GM18502 (cell line): ENCODE measurements around the gene MED6.

Experiments used
- ATAC-seq: cut with Tn5 transposase; IDR thresholded peaks from one replicate; pipeline ENCODE4 v1.9.1; 2021; ENCODE audit warnings: mild to moderate bottlenecking; ENCODE audit not compliant: unreplicated experiment, poor library complexity

MED6 gene

DNA sequence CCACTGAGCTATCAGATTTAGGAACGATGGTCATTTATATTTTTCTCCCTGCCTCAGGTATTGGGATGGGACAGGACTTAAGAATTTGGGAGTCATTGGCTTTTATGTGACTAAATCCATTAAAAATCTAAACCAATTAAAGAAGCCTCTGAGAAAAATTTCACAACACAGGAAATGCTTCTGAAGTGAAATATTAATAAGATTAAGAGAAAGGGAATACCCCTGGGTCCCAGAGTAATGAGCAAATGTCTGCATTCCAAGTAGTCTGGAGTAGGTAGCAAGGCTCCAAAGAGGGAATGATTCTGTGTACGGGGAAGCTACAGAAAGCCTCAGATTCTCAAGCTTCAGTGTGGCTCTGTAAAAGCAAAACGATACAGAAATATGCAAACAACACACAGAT is 707 bp upstream of the MED6 start:
- ATAC-seq: no peak

- ATAC-seq: no peak
Measured at GRCh38 chr14:70599345-70599744, 1.1 kb downstream of the MED6 start.

GRCh38 chr14:70597731-70598130 is 2.7 kb downstream of the MED6 start:
- no peak for ATAC-seq

DNA sequence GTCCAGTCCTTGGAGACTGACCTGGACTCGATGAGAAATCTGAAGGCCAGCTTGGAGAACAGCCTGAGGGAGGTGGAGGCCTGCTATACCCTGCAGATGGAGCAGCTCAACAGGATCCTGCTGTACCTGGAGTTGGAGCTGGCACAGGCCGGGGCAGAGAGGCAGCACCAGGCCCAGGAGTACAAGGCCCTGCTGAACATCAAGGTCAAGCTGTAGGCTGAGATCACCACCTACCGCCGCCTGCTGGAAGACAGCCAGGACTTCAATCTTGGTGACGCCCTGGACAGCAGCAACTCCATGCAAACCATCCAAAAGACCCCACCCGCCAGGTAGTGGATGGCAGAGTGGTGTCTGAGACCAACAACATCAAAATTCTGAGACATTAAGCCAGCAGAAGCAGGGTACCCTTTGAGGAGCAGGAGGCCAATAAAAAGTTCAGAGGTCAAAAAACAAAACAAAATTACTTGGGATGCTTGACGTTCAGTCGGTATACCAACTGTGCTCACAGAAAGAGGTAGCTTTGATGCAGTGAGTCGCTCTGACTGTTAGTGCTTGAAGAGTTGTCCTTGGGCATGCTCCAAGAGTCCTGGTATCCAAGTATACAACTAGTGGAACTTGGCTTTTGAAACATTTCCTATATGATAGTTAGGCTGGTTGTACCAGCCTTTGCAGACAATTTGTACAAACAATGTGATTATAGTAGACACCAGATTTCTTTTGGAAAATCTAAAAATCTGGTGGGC is 4.8 kb downstream of the MED6 start:
- ATAC-seq: no peak

- ATAC-seq: no peak
Measured at GRCh38 chr14:70594461-70594860, 6.0 kb downstream of the MED6 start.

DNA sequence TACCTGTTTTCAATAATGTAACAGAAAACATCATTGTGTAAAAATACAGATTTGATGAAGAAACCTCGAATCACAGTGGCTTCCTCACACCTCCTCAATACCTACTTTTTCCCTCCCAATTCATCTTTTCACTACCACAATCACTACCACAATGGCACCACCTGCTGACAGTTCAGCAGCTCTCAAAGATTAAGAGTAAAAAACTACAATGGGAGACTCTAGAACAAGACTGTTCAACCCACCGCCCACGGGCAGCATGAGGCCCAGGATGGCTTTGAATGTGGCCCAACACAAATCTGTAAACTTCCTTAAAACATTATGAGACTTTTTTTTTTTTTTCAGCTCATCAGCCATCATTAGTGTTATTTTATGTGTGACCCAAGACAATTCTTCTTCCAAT is 15.2 kb downstream of the MED6 start:
- ATAC-seq: no peak

- no peak for ATAC-seq
Measured at GRCh38 chr14:70576891-70577290, 23.6 kb downstream of the MED6 start.

GRCh38 chr14:70573050-70573449 is 27.4 kb downstream of the MED6 start:
- no peak for ATAC-seq

DNA sequence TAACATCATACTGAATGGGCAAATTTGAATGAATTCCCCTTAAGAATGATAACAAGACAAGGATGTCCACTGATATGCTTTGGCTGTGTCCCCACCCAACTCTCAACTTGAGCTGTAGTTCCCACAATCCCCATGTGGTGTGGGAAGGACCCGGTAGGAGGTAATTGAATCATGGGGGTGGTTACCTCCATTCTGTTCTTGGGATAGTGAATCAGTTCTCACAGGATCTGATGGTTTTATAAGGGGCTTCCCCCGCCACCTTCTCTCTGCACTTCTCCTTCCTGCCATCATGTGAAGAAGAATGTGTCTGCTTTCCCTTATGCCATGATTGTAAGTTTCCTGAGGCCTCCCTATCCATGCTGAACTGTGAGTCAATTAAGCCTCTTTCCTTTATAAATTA is 29.3 kb downstream of the MED6 start:
- ATAC-seq: no peak

DNA sequence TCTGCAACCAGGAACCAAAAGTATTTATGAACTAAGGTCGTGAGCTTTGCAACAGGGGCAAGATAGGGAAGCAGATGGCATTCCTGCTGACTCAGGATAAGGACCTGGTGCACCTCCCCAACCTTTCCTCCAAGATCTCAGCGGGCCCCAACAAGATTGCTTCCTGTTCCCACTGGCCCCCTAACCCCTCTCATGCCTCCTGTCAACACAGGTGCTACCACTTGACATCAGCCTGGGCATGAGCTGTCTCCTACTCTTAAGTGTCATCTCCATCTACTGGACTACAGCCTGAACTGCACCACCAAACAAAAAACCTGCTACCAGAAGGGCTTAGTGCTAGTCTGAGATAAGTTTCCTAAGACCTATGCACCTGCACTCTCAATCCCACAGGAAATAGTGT is 32.7 kb downstream of the MED6 start:
- ATAC-seq: no peak

GRCh38 chr14:70563869-70564268 is 36.6 kb downstream of the MED6 start:
- no peak for ATAC-seq

- ATAC-seq: no peak
Measured at GRCh38 chr14:70563417-70563816, 37.0 kb downstream of the MED6 start.

DNA sequence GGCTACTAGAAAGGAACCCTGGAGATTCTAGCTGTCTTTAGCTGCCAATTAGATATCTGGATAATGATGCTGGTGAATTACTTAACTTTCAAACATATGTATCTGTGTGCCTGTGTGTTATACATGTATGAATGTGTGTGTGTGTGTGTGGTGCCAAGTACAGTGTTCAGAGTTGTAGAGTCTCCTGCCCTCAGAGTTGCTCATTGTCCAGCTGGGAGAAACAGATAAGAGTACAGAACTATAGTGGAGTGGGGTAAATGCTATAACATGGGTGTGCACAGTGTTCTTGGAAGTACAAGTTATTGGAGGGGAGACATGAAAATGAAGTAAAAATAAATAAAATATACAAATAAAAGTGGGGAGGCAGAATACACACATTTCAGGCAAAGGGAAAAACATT is 42.1 kb downstream of the MED6 start:
- no peak for ATAC-seq

DNA sequence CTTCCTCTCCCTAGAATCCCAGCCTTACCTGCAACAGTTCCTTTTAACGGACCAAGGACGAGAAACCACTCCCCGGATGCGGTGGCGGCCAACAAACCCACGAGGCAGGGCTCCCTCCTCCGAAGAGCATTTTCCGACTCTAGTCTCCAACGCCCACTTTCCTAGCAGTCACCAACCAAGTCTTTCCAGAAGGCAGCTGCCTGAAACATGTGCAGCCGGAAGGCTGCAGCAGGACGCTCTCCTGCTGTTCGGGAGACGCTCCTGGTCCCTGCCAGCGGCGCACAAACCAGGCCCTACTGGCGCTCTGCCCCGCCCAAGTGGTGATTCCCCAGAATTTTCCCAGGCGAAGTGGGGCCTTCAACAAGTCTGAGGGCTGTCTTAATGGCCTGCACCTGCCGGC is 44.6 kb downstream of the MED6 start:
- ATAC-seq: no peak

DNA sequence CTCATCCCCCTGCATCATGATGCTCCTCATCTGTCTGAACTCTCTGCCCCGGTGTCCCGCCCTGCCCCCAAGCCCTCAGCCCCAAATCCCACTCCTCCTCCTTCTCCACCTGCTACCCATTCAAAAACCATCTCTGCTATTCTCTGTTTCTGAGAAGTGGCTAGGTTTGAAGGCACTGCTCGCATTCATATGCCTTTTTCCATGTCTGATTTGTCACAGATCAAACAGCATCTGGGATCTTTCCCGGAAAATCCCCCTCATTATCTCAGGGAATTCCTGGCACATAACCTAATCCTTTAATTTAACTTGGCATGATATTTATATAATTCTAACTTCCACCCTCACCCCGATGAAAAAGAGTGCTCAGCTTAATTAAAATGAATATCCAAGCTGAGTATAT is 62.4 kb downstream of the MED6 start:
- no peak for ATAC-seq

DNA sequence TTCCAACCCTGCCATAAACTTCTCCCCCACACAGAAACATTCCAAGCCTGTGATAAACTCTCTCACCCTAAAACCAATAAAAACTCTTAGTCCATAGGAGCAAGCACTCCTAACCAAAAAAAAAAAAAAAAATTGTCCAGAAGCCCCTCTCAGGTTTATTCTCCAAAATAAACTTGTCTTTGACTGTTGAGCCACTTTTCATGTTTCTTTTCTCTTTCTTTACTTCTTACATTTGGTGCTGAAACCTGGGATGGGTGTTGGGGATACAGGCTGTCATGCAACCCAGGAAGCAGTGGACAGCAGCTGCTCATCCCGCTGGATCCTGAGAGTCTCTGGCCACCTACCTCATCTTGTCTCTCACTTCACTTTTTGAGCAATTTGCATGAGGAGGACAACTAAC is 63.6 kb downstream of the MED6 start:
- no peak for ATAC-seq

DNA sequence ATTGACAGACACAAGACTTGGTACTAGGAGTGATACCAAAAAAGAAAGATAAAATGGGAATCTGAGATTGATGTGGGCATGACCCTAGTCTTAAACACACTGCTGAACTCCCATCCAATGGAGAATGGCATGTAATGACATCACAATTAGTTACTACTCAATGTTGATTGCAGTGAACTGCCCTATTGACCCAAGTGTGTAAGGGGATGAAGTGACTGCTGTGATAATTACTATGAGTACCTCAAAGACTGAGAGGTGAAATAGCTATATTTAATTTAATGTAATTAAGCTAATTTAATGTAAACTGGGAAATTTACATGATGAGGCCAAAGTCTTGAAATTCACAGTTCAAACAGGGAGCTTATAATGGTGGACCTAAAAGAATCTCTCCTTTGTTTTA is 65.6 kb downstream of the MED6 start, which contains the start of gene ADAM20:
Gene ADAM20 (minus strand): TSS at position 101 of the 400 bp plus-strand sequence. CDS start 10,247 bp downstream, outside the sequence.
- ATAC-seq: no peak
